ENCODE results near the gene NLRC3.
"Not testable (repeated sequence)": the region's sequence is repeated elsewhere in the genome, so short reads cannot be mapped to it uniquely, and the experiment has no call there.

Gene NLRC3

GRCh38 chr16:3508736-3509135 is 68.5 kb downstream of the NLRC3 start:
- TF ChIP-seq CTCF (IDR thresholded peaks at IDR 0.05; ENCODE audit: low read depth, low read length): no peak
- in situ Hi-C loops (cut with HindIII; ENCODE audit: low sequenced_read_pairs): no loop called here

GRCh38 chr16:3503523-3503922 is 73.7 kb downstream of the NLRC3 start:
- in situ Hi-C loops (cut with HindIII; ENCODE audit: low sequenced_read_pairs): no loop called here
- no peak for DNase-seq (ENCODE audit: low read depth, low spot score)
- no peak overlapping the region for H3K4me3 ChIP-seq (ENCODE audit: low read depth, low read length)
- no peak for TF ChIP-seq CTCF (IDR thresholded peaks at IDR 0.05; ENCODE audit: low read depth, low read length)

More at GRCh38 chr16:3508736-3509135, 68.5 kb downstream of the NLRC3 start:
- DNase-seq (ENCODE audit: low read depth, low spot score): no peak
- H3K4me3 ChIP-seq (ENCODE audit: low read depth, low read length): no peak overlapping the region

GRCh38 chr16:3501783-3502400 is 75.3 kb downstream of the NLRC3 start:
- in situ Hi-C loops (cut with HindIII; ENCODE audit: low sequenced_read_pairs): no loop called here
- peak overlapping the region; percentile 82 for H3K4me3 ChIP-seq (ENCODE audit: low read depth, low read length)
- TF ChIP-seq CTCF (IDR thresholded peaks at IDR 0.05; ENCODE audit: low read depth, low read length): no peak
- no peak for DNase-seq (ENCODE audit: low read depth, low spot score)

GRCh38 chr16:3501412-3501761 is 75.8 kb downstream of the NLRC3 start:
- in situ Hi-C loops (cut with HindIII; ENCODE audit: low sequenced_read_pairs); DNase-seq (ENCODE audit: low read depth, low spot score): not testable (repeated sequence)
- H3K4me3 ChIP-seq (ENCODE audit: low read depth, low read length): peak overlapping the region; percentile 82

- no peak overlapping the region for H3K4me3 ChIP-seq (ENCODE audit: low read depth, low read length)
- in situ Hi-C loops (cut with HindIII; ENCODE audit: low sequenced_read_pairs): no loop called here
- no peak for TF ChIP-seq CTCF (IDR thresholded peaks at IDR 0.05; ENCODE audit: low read depth, low read length)
- DNase-seq (ENCODE audit: low read depth, low spot score): no peak
Observed at GRCh38 chr16:3498988-3499387, 78.2 kb downstream of the NLRC3 start.

- DNase-seq (ENCODE audit: low read depth, low spot score): no peak
- no peak overlapping the region for H3K4me3 ChIP-seq (ENCODE audit: low read depth, low read length)
- TF ChIP-seq CTCF (IDR thresholded peaks at IDR 0.05; ENCODE audit: low read depth, low read length): no peak
- in situ Hi-C loops (cut with HindIII; ENCODE audit: low sequenced_read_pairs): no loop called here
Observed at GRCh38 chr16:3497771-3498170, 79.4 kb downstream of the NLRC3 start.

- in situ Hi-C loops (cut with HindIII; ENCODE audit: low sequenced_read_pairs): no loop called here
Observed at GRCh38 chr16:3496386-3496785, 80.8 kb downstream of the NLRC3 start.

More at GRCh38 chr16:3496386-3496785, 80.8 kb downstream of the NLRC3 start:
- H3K4me3 ChIP-seq (ENCODE audit: low read depth, low read length): no peak overlapping the region
- no peak for DNase-seq (ENCODE audit: low read depth, low spot score)
- no peak for TF ChIP-seq CTCF (IDR thresholded peaks at IDR 0.05; ENCODE audit: low read depth, low read length)

All from astrocyte of the spinal cord (primary cell).